ENCODE data around the gene ZNF608. TPM values are rescaled to one million over a fixed set of nuclear protein-coding genes. Genes with fewer than 3 reads are reported as not detected.
A peak's percentile ranks its signal among the peaks of the same experiment; 100 is the strongest.

The ZNF608 gene
- total and polyA plus RNA-seq, 11 donors = 3.3 to 26.7 (median 10.1) TPM

DNA sequence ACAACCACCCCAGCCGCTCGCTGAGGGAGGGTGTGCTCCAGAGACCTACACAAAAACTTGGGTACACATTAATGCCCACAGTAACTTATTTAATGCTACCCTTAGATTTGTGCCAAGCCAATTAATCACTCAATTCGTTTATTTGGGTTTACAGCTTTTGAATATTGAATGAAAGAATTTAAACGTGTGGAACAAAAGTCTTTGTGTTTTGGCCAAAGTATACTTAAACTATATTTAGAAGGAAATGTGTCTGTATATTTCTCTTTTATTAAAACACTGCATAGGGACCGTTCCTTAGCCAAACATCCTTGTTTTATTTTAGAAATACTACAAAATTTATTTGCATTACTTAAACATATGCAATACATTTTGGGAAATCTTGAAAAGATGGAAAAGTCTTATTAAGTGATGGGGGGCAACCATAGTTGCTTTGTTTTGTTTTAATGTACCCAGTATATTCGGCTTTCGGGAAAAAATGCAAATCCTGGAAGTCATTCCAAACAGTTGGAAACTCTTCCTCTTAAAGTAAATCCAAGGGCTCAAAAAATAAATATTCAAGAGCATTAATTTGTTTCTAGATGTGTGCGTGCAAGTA, 11.8 kb downstream of the ZNF608 start:
- TF ChIP-seq CTCF (IDR thresholded peaks at IDR 0.05) (no peak), POLR2A (IDR thresholded peaks at IDR 0.05) (no peak)
- peak overlapping the region in 10 of 12 donors; percentile 0 to 53 (median 38) for H3K4me3 ChIP-seq
- 81 to 85% (median 83%) methylated on average over 8 of the region's 8 CpGs for WGBS, 4 donors
- H3K36me3 ChIP-seq = no peaks in the 10 kb centered on the region
- peak overlapping the region in 1 of 12 donors; percentile 35 for H3K27ac ChIP-seq
- DNase-seq (no peak), ATAC-seq (no peak)
- peaks cover 0 to 55% (median 22%) of the 10 kb centered on the region in 12 donors for H3K4me1 ChIP-seq
- H3K27me3 ChIP-seq = no peaks in the 10 kb centered on the region
- no peaks in the 10 kb centered on the region for H3K9me3 ChIP-seq
- intact Hi-C loops (cut with DNase I) = no loop called here

- Histone ChIP-seq H3K4me1 (peaks cover 0 to 44% (median 15%) of the 10 kb centered on the region in 12 donors), H3K27me3 (no peaks in the 10 kb centered on the region), H3K9me3 (no peaks in the 10 kb centered on the region), H3K36me3 (no peaks in the 10 kb centered on the region), H3K4me3 (no peak overlapping the region), H3K27ac (no peak overlapping the region)
- 95 to 100% (median 98%) methylated on average over 1 of the region's 1 CpG for WGBS, 4 donors
- ATAC-seq (no peak), DNase-seq (no peak)
- intact Hi-C loops (cut with DNase I) = no loop called here
- TF ChIP-seq CTCF (IDR thresholded peaks at IDR 0.05) (no peak), POLR2A (IDR thresholded peaks at IDR 0.05) (no peak)
These were observed 13.1 kb downstream of the ZNF608 start for GRCh38 chr5:124733329-124733650.

DNA sequence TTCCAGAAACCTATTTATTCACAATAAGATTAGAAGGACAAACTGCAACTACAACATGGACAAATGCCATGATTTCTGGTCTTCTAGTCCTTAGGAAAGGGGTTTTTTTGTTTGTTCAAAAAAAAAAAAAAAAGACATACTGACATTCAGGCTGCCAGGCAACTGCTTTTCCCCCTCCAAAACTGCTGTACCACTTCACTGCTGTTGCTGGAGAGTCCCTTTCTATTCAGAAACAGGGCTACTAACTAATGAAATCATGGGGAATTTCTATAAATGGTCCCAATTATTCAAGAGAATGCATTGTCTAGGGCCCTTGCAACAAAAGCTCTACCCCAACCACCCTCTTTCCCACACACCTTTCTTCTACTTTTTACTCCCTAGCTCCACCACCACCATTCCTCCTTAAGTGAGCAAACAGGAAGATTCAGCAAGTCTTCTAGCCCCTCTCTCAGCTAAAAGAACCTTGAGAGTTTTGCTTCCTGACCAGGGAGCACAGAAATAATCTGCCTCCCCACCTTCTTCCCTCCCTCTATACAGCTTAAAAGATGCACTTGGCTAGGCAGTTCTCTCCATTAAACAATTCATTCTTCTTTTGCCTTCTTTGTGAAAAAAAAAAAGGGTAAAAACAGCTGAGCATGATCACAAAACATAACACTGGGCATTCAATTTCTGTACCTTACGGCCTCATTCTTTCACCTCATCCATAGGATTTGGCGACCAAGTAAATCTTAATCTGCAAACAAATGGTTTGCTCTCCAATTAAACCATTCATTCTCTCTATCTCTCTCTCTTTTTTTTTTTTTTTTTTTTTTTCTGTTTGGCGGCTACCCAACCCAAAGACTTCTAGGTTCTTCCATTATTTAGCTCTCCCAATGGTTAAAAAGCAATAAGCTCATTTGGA, 13.8 kb downstream of the ZNF608 start:
- no peak overlapping the region for H3K27ac ChIP-seq
- H3K4me1 ChIP-seq = peaks cover 0 to 38% (median 14%) of the 10 kb centered on the region in 12 donors
- TF ChIP-seq CTCF (IDR thresholded peaks at IDR 0.05) (no peak), POLR2A (IDR thresholded peaks at IDR 0.05) (no peak)
- ATAC-seq (no peak), DNase-seq (no peak)
- intact Hi-C loops (cut with DNase I) = no loop called here
- no peak overlapping the region for H3K4me3 ChIP-seq
- H3K9me3 ChIP-seq = no peaks in the 10 kb centered on the region
- H3K27me3 ChIP-seq = no peaks in the 10 kb centered on the region
- WGBS, 4 donors = 81 to 100% (median 98%) methylated on average over 3 of the region's 3 CpGs
- H3K36me3 ChIP-seq = no peaks in the 10 kb centered on the region

DNA sequence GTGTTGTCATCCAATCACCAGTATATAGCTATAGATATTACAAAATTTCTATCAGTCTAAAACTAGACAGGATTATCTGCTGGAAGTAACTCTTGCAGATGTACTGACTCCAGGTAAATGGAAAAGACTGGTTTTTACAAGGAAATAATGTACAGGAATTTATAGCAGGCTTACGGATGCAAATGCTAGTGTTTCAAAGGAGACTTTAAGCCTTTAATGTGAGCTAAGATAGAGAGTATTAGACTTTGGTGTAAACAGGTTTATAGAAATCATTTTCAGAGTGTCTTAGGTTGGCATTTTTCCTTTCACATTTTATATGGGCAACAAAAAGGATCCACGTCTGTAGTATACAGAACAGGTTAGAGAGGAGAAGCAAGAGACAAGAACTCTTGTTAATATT, 16.1 kb downstream of the ZNF608 start:
- TF ChIP-seq POLR2A (IDR thresholded peaks at IDR 0.05) (no peak), CTCF (IDR thresholded peaks at IDR 0.05) (no peak)
- no peaks in the 10 kb centered on the region for H3K36me3 ChIP-seq
- no peaks in the 10 kb centered on the region for H3K9me3 ChIP-seq
- ATAC-seq = no peak
- WGBS, 4 donors = 89 to 94% (median 92%) methylated on average over 2 of the region's 2 CpGs
- no peak for DNase-seq
- peak overlapping the region in 1 of 12 donors; percentile 44 for H3K27ac ChIP-seq
- no peaks in the 10 kb centered on the region for H3K27me3 ChIP-seq
- H3K4me3 ChIP-seq = no peak overlapping the region
- intact Hi-C loops (cut with DNase I) = no loop called here
- H3K4me1 ChIP-seq = peaks cover 0 to 33% (median 8%) of the 10 kb centered on the region in 12 donors
